GM12873 (cell line): ENCODE measurements around the gene TMEM45B.
A peak's percentile ranks its signal among the peaks of the same experiment; 100 is the strongest.

ENCODE experiments used
- TF ChIP-seq, protein P1 (sequence below): IDR thresholded peaks from 2 replicates; pipeline ENCODE4 v1.5.1; 2012; ENCODE audit warnings: low read depth, mild to moderate bottlenecking, moderate library complexity, low read length, control low read depth; ENCODE audit not compliant: insufficient read depth; ENCODE audit errors: missing control alignments

The TMEM45B gene

DNA sequence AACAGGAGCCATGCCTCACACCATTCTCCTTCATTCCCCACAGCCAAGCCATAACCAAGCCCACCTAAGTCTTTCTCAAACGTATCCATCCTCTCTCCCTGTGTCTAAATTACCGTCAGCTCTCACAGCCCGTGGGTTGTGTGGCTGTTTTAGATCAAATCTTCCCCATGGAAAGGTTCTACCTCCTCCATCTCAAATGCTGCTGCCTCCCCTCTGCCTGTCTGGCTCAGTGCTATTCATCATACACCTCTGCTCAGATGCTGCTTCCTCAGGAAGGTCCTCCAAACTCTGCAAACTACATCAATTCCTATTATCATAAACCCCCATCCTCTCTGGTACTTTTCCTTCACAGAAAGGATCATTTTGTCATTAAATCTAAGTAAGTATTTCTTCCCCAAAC, 64.7 kb downstream of the TMEM45B start:
- TF ChIP-seq, protein P1, sequence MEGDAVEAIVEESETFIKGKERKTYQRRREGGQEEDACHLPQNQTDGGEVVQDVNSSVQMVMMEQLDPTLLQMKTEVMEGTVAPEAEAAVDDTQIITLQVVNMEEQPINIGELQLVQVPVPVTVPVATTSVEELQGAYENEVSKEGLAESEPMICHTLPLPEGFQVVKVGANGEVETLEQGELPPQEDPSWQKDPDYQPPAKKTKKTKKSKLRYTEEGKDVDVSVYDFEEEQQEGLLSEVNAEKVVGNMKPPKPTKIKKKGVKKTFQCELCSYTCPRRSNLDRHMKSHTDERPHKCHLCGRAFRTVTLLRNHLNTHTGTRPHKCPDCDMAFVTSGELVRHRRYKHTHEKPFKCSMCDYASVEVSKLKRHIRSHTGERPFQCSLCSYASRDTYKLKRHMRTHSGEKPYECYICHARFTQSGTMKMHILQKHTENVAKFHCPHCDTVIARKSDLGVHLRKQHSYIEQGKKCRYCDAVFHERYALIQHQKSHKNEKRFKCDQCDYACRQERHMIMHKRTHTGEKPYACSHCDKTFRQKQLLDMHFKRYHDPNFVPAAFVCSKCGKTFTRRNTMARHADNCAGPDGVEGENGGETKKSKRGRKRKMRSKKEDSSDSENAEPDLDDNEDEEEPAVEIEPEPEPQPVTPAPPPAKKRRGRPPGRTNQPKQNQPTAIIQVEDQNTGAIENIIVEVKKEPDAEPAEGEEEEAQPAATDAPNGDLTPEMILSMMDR: no peak

DNA sequence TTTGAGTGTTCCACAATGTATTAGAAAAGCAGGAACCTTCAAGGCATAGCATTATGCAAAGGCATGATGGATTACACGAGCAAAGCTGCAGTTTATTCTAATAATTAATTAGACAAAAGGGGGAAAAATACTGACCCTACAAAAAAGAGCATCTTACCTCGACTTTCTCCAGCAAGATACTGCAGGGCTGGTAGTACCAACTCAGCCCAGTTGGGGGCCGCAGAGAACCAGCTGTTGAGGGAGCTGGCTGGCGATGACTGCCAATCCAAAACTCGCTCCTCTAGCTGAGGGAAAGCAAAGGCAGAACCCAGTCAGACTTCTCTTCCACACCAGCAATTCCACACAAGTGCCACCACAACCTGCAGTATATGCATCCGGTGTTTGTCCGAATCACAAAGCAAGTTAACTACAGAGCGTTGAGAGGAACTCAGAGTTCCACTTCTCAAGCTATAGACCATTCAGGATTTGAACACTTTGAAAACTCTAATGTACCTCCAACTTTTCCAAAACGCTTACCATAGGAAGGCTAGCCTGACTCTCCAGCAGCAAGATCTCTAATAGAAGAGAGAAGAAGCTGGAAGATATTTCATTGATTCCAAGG, 66.0 kb downstream of the TMEM45B start:
- TF ChIP-seq, protein P1: peak; percentile 70

DNA sequence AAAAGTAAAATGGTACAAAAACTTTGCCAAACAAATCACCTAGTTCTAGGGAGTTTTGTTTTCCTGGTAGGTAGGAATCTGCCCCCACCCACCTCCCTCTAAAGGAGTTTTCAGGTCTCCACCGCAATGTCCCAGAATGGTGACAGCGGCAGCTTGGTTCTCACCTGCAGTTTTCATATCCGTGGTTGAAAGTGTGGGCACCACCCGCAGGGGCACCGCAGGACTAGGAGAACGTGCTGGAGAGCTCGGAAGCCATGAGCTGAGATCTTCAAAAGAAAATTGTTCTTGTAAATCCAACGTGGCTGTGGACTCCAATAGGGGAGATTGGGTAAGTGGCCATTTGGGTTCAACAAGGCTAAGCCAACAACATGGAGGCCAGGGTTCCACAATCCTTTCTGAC, 68.9 kb downstream of the TMEM45B start:
- TF ChIP-seq, protein P1: no peak

DNA sequence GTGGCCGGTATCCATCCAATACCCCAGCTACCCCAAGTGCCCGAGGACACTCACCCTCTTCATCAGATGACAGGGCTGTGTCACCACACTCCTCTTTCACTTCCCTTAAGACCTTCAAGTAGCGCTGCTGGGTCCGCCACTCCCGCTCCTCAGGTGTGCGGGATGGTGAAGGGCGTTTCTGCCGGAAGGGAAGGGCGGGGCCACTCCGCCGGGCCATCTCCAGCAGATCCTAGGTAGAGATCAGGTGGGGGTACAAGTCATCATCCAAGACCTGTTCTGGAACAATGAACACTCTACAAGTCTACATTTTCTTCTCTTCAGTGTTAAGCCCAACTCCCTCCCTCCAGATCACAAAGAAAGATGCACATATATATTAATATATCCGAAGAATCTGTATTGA, 69.7 kb downstream of the TMEM45B start:
- TF ChIP-seq, protein P1: no peak

DNA sequence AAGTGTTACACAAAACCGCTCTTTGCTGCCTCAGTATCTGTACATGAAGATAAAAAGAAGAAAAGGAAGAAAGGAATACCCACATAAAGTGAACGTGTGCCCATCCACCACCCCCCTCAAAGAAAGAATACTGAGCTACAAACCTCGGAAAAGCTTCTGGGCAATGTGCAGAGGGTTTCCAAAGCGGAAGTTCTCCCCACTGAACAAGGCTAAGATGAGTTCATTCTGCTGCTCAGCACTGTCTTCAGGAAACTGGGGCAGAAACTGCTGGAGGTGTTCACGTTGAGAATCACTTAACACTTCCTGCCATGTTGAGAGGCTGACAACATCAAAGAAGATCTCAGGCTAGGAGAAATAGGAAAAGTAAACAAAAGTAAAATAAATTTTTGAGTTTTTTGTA, 72.8 kb downstream of the TMEM45B start:
- TF ChIP-seq, protein P1: no peak

DNA sequence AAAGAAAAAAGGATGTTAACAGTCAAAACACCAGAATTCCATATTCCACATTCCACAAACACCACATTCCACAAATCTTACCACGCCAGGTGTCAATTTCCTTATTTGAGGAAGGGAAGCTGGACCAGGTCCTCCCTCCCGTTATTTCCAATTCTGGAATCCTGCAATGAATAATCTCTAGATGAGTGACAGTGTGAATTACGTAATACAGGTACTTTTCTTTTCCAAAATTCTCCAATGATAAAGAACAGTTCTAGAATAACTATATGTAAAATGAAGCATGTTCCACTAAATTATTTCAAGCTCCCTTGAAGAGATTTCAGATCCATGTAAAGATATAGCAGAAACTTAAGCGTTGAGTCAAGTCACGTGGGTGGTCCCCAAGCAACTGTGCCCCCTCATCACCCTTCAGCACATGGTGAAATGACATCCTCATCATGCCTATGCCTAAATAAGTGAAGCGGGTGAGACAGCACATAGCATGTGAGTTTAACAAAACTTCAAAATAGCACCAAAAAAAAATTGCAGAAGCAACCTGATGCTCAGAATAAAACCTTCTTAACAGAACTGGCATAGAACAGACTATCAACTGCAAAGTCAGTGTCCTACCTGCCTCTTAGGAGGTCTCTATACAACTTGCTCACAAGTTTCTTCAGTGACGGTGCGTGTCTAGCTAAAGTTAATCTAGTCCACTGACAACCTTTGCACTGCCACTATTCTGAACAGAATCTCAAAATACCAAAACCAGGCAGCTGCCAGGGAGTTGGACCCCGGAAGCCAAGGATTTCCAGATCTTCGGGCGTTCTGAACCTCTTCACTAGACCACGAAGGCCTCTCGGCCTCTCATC, 78.9 kb downstream of the TMEM45B start:
- TF ChIP-seq, protein P1: no peak

DNA sequence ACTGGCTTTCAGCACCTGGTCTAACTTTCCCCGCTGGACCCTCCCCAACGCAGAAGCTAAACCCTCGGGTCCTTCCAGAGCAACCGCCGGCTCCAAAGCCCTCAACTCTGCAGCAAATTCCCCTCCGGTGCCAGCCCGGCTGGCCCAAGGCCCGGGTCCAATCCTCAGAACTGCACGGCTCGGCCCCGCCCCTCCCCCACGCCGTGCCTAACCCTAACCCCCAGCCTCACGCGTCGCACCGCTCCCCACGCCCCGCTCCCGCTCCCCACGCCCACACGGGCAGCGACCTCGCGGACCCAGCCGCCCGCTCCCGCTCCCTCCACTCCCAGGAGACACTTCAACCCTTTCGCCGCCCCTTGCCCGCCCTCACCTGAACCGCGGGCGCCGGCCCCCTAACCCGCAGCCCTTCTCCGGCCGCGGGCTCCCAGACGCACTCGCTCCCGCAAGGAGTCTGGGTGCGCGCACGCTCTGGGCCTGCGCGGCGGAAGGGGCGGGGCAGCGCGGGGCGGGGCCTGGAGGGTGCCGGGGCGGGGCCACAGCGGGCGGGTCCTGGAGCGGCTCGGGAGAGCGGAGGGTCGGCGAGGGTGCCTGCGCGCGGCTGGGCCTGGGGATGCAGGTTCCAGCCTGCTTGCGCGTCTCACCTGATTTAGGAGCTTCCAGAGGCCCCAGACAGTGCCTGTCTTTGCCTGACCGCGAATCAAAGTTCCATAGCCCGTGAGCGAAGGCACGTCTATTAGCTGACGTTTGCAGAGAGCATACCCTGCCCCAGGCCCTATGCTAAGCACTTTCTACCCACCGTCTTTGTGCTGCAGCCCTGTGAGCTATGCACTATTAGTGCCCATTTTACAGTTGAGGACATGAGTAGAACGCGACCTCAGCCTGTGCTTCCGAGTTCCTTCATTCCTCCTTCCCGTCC, 79.7 kb downstream of the TMEM45B start, which contains the start of gene NFRKB:
Gene NFRKB, minus strand, starts transcription at position 453 of the 916 bp plus-strand sequence. CDS start 2,729 bp downstream, outside the sequence.
- TF ChIP-seq, protein P1: peak; percentile 8
